Transverse colon (tissue), 4 donors: Measurements from ENCODE around the gene STK32A. TPM values are rescaled to one million over a fixed set of nuclear protein-coding genes. Genes with fewer than 3 reads are reported as not detected.

Experiments used
- DNase-seq: peaks from one replicate; pipeline ENCODE4 v3.0.0-alpha.2; 2019
- H3K27ac ChIP-seq, 4 donors: fragments of 200-600 bp; sonication (generic); 2 replicates each; pipeline ENCODE4 v1.5.1; 2016 to 2018; ENCODE audit warnings: inconsistent platforms in 4 of 4
- H3K27me3 ChIP-seq: fragments of 200-600 bp; sonication (generic); 2 replicates; pipeline ENCODE4 v1.5.1; 2017; ENCODE audit warnings: inconsistent platforms
- H3K36me3 ChIP-seq, 4 donors: fragments of 200-600 bp; sonication (generic); 2 replicates each; pipeline ENCODE4 v1.5.1; 2017 to 2019; ENCODE audit warnings: inconsistent platforms in 4 of 4
- H3K4me1 ChIP-seq, 4 donors: fragments of 200-600 bp; sonication (generic); 2 replicates each; pipeline ENCODE4 v1.5.1; 2017 to 2020; ENCODE audit warnings: inconsistent platforms in 4 of 4
- H3K4me3 ChIP-seq, 4 donors: fragments of 200-600 bp; sonication (generic); 1 replicate in 1 of 4; 2 replicates in 3 of 4; pipeline versions ENCODE4 v1.5.1 to v1.6.1; 2017 to 2019; ENCODE audit warnings: inconsistent platforms in 4 of 4
- H3K9me3 ChIP-seq, 2 donors: fragments of 200-600 bp; sonication (generic); 2 replicates each; pipeline ENCODE4 v1.5.1; 2017 to 2019; ENCODE audit warnings: inconsistent platforms in 2 of 2
- EP300 ChIP-seq: sonication (generic); formaldehyde crosslinking; IDR thresholded peaks from one replicate; pipeline ENCODE4 v1.6.1; 2017; ENCODE audit warnings: antibody characterized with exemption, low read depth
- POLR2A ChIP-seq: fragments of 450-650 bp; IDR thresholded peaks from one replicate; pipeline ENCODE4 v1.6.1; 2016; ENCODE audit warnings: antibody characterized with exemption, mild to moderate bottlenecking, moderate library complexity
- POLR2AphosphoS5 ChIP-seq, 3 donors: sonication (generic); formaldehyde crosslinking; IDR thresholded peaks; one replicate each; pipeline ENCODE4 v1.6.1; 2016; ENCODE audit warnings: antibody characterized with exemption in 3 of 3
- WGBS, 2 donors: methylation state at CpG; one replicate each; pipeline ENCODE4 v1.1.5; 2018; ENCODE audit warnings: low coverage in 1 of 2; 5-methylcytosine and 5-hydroxymethylcytosine counted together
- in situ Hi-C, 4 donors: fragments of 200-750 bp; cut with MboI; loops; one replicate each; pipeline versions ENCODE4 v1.15.0 to v1.15.1; 2017; ENCODE audit warnings: low sequenced_read_pairs in 3 of 4, low pct_ligation_motif_present in 1 of 4, low pct_unique_long_range_greater_than_20kb in 1 of 4
- intact Hi-C: fragments of 100-400 bp; cut with DNase I; formaldehyde crosslinking; loops from one replicate; pipeline ENCODE4 v1.15.1; 2023; ENCODE audit warnings: low total_unique reads
- total RNA-seq, 4 donors: library from RNA; depleted of rRNA; stranded (reverse); fragments of >200 nt; gene quantifications; one replicate each; pipeline ENCODE4 v1.1.0, GENCODE V29; 2016
- TF ChIP-seq, protein P1 (sequence below), 5 experiments: fragments of 200-600 bp in 3 of 5; fragments of 450-650 bp in 2 of 5; sonication (generic) in 3 of 5; IDR thresholded peaks; 1 replicate in 2 of 5; 2 replicates in 3 of 5; pipeline ENCODE4 v1.5.1; 2016 to 2017; ENCODE audit warnings: antibody characterized with exemption in 5 of 5, inconsistent platforms in 3 of 5, mild to moderate bottlenecking in 2 of 5, moderate library complexity in 1 of 5

The STK32A gene
- total RNA-seq, 4 donors from 2014 or later: 1.4 to 1.6 TPM; not detected in 2

DNA sequence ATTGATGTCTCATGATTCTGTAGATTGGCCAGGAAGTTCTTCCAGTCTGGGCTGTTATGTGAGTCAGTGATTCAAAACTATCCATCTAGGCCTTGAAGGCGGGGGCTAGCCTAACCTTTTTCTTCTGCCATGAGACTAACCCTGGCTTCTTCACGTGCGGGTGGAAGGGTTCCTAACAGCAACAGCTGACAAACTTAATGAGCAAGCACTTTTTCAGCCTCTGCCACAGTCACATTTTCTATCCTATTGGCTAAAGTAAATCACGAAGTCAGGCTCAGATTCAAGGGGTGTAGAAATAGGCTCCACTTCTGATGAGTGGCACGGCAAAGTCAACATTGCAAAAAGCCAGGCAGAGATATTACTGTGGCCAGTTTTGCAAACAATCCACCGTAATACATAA lies 68.4 kb downstream of the STK32A start:
- H3K36me3 ChIP-seq: no peaks in the 10 kb centered on the region
- whole genome bisulfite sequencing, 2 donors: 63 to 74% methylated on average over 4 to 6 of the region's 6 CpGs
- intact Hi-C loops: no loop called here
- H3K27ac ChIP-seq: no peak overlapping the region
- peaks cover 0 to 8% (median 0%) of the 10 kb centered on the region in 4 donors for H3K4me1 ChIP-seq
- no peaks in the 10 kb centered on the region for H3K27me3 ChIP-seq
- no peak for DNase-seq
- no peak for TF ChIP-seq EP300
- no peak for TF ChIP-seq POLR2A
- TF ChIP-seq POLR2AphosphoS5 (IDR thresholded peaks at IDR 0.05): no peak
- TF ChIP-seq, protein P1, sequence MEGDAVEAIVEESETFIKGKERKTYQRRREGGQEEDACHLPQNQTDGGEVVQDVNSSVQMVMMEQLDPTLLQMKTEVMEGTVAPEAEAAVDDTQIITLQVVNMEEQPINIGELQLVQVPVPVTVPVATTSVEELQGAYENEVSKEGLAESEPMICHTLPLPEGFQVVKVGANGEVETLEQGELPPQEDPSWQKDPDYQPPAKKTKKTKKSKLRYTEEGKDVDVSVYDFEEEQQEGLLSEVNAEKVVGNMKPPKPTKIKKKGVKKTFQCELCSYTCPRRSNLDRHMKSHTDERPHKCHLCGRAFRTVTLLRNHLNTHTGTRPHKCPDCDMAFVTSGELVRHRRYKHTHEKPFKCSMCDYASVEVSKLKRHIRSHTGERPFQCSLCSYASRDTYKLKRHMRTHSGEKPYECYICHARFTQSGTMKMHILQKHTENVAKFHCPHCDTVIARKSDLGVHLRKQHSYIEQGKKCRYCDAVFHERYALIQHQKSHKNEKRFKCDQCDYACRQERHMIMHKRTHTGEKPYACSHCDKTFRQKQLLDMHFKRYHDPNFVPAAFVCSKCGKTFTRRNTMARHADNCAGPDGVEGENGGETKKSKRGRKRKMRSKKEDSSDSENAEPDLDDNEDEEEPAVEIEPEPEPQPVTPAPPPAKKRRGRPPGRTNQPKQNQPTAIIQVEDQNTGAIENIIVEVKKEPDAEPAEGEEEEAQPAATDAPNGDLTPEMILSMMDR (IDR thresholded peaks at IDR 0.05): no peak
- H3K4me3 ChIP-seq: no peak overlapping the region
- in situ Hi-C loops: no loop called here
- no peaks in the 10 kb centered on the region for H3K9me3 ChIP-seq

- WGBS, 2 donors: 77 to 83% methylated on average over 2 of the region's 2 CpGs
- intact Hi-C loops: no loop called here
- Histone ChIP-seq H3K27ac (no peak overlapping the region), H3K4me1 (peaks cover 0 to 8% (median 0%) of the 10 kb centered on the region in 4 donors), H3K4me3 (no peak overlapping the region), H3K27me3 (no peaks in the 10 kb centered on the region), H3K9me3 (no peaks in the 10 kb centered on the region), H3K36me3 (no peaks in the 10 kb centered on the region)
- DNase-seq: no peak
- in situ Hi-C loops: no loop called here
- TF ChIP-seq, protein P1 (IDR thresholded peaks at IDR 0.05): no peak
- TF ChIP-seq EP300: no peak
- no peak for TF ChIP-seq POLR2A
- no peak for TF ChIP-seq POLR2AphosphoS5 (IDR thresholded peaks at IDR 0.05)
These were observed 69.2 kb downstream of the STK32A start for GRCh38 chr5:147303976-147304375.

- Histone ChIP-seq H3K4me3 (no peak overlapping the region), H3K36me3 (no peaks in the 10 kb centered on the region), H3K9me3 (no peaks in the 10 kb centered on the region), H3K27ac (no peak overlapping the region), H3K4me1 (peaks cover 0 to 13% (median 0%) of the 10 kb centered on the region in 4 donors), H3K27me3 (no peaks in the 10 kb centered on the region)
- TF ChIP-seq, protein P1 (IDR thresholded peaks at IDR 0.05): no peak
- TF ChIP-seq POLR2A: no peak
- no peak for TF ChIP-seq EP300
- DNase-seq: no peak
- in situ Hi-C loops: no loop called here
- intact Hi-C loops: no loop called here
- 93 to 100% methylated on average over 1 to 9 of the region's 9 CpGs for WGBS, 2 donors
These were observed 70.3 kb downstream of the STK32A start for GRCh38 chr5:147305147-147305546.

- Histone ChIP-seq H3K27ac (no peak overlapping the region), H3K36me3 (no peaks in the 10 kb centered on the region), H3K4me3 (no peak overlapping the region), H3K27me3 (no peaks in the 10 kb centered on the region), H3K9me3 (no peaks in the 10 kb centered on the region), H3K4me1 (peaks cover 0 to 20% (median 3%) of the 10 kb centered on the region in 4 donors)
- TF ChIP-seq POLR2AphosphoS5 (IDR thresholded peaks at IDR 0.05) (no peak), EP300 (no peak)
- no peak for DNase-seq
- intact Hi-C loops (no loop called here), in situ Hi-C loops (no loop called here)
These were observed 71.5 kb downstream of the STK32A start for GRCh38 chr5:147306351-147306750.

- no peak for DNase-seq
- WGBS, 2 donors: 80 to 82% methylated on average over 4 of the region's 4 CpGs
- no peak overlapping the region for H3K27ac ChIP-seq
- in situ Hi-C loops (no loop called here), intact Hi-C loops (no loop called here)
- peaks cover 0 to 20% (median 3%) of the 10 kb centered on the region in 4 donors for H3K4me1 ChIP-seq
- no peak overlapping the region for H3K4me3 ChIP-seq
- no peak for TF ChIP-seq EP300
- H3K27me3 ChIP-seq: no peaks in the 10 kb centered on the region
- H3K9me3 ChIP-seq: no peaks in the 10 kb centered on the region
- no peaks in the 10 kb centered on the region for H3K36me3 ChIP-seq
These were observed 72.3 kb downstream of the STK32A start for GRCh38 chr5:147307170-147307569.
